A549 (cell line): ENCODE results near the gene ASXL3. TPM values are rescaled to one million over a fixed set of nuclear protein-coding genes. Genes with fewer than 3 reads are reported as not detected.

Source experiments
- ATAC-seq, 2 experiments: fragments of 200-7000 bp in 1 of 2; fragments of >200 bp in 1 of 2; cut with Nextera tagmentation in 1 of 2; cut with Tn5 transposase in 1 of 2; 3 replicates each; pipeline versions ENCODE4 v1.8.0 to v1.9.1; 2018 to 2020; ENCODE audit warnings: mild to moderate bottlenecking in 1 of 2, moderate library complexity in 1 of 2
- CTCF ChIA-PET: fragments of 300-600 bp; sonication (Branson Sonifier 250); formaldehyde crosslinking; extraction: SDS; loops from one replicate; lab custom pipeline; 2021; ENCODE audit warnings: antibody characterized with exemption, inconsistent platforms; lab: Yijun Ruan, JAX
- POLR2A ChIA-PET: fragments of 350-600 bp; formaldehyde crosslinking; extraction: SDS; loops from one replicate; lab custom pipeline; 2021; ENCODE audit warnings: antibody characterized with exemption, inconsistent platforms; lab: Yijun Ruan, JAX
- DNase-seq, 2 experiments: peaks; one replicate each; pipeline versions ENCODE4 v3.0.0 to v3.0.0-alpha.2; 2011 to 2016; ENCODE audit warnings: low read depth in 1 of 2, low spot score in 1 of 2
- FAIRE-seq: peaks from 2 replicates; lab custom pipeline; 2011; peaks lifted over from hg19 to GRCh38; lab: Jason Lieb, UNC
- H3K27ac ChIP-seq, 2 experiments: fragments of >200 bp; sonication (Bioruptor Twin); formaldehyde crosslinking; 3 replicates each; pipeline ENCODE4 v1.5.1; 2016 to 2017
- H3K4me1 ChIP-seq: fragments of >200 bp; sonication (Bioruptor Twin); formaldehyde crosslinking; 3 replicates; pipeline ENCODE4 v1.6.1; 2016
- H3K4me2 ChIP-seq: fragments of >200 bp; sonication (Bioruptor Twin); formaldehyde crosslinking; 3 replicates; pipeline ENCODE4 v1.6.1; 2016
- H3K4me3 ChIP-seq: fragments of >200 bp; sonication (Bioruptor Twin); formaldehyde crosslinking; 3 replicates; pipeline ENCODE4 v1.5.1; 2016
- H3K9me3 ChIP-seq: fragments of >200 bp; sonication (Bioruptor Twin); formaldehyde crosslinking; 3 replicates; pipeline ENCODE4 v1.6.1; 2016
- BHLHE40 ChIP-seq: IDR thresholded peaks from 2 replicates; pipeline ENCODE4 v1.6.1; 2012; ENCODE audit warnings: low read depth, low read length, inconsistent platforms
- CBX8 ChIP-seq: fragments of 200-600 bp; sonication (generic); IDR thresholded peaks from 2 replicates; pipeline ENCODE4 v1.6.1; 2016
- CEBPB ChIP-seq, 2 experiments: fragments of >200 bp in 1 of 2; sonication (Bioruptor Twin) in 1 of 2; formaldehyde crosslinking in 1 of 2; IDR thresholded peaks; 2 replicates each; pipeline ENCODE4 v1.6.1; 2012 to 2016
- EP300 ChIP-seq, 2 experiments: fragments of >200 bp; sonication (Bioruptor Twin); formaldehyde crosslinking; IDR thresholded peaks; 2 replicates in 1 of 2; 3 replicates in 1 of 2; pipeline ENCODE4 v1.6.1; 2016 to 2017
- FOSB ChIP-seq: fragments of 250-450 bp; sonication (Bioruptor Pico); IDR thresholded peaks from 2 replicates; pipeline ENCODE4 v1.5.0; 2020; ENCODE audit warnings: mild to moderate bottlenecking, moderate library complexity
- FOXS1 ChIP-seq: fragments of 250-450 bp; sonication (Bioruptor Pico); IDR thresholded peaks from 2 replicates; pipeline ENCODE4 v1.5.0; 2020; ENCODE audit warnings: mild to moderate bottlenecking, moderate library complexity
- HDAC2 ChIP-seq: fragments of 200-600 bp; sonication (generic); IDR thresholded peaks from 2 replicates; pipeline ENCODE4 v1.6.1; 2016
- HOXB13 ChIP-seq: fragments of 250-450 bp; sonication (Bioruptor Pico); IDR thresholded peaks from 2 replicates; pipeline ENCODE4 v1.5.0; 2020; ENCODE audit warnings: low read depth, mild to moderate bottlenecking, moderate library complexity
- JUN ChIP-seq, 2 experiments: fragments of >200 bp; sonication (Bioruptor Twin); formaldehyde crosslinking; IDR thresholded peaks; 2 replicates in 1 of 2; 3 replicates in 1 of 2; pipeline ENCODE4 v1.6.1; 2016 to 2017
- JUNB ChIP-seq: fragments of >200 bp; sonication (Bioruptor Twin); formaldehyde crosslinking; IDR thresholded peaks from 2 replicates; pipeline ENCODE4 v1.6.1; 2016
- KDM5A ChIP-seq: fragments of 200-600 bp; sonication (generic); IDR thresholded peaks from 2 replicates; pipeline ENCODE4 v1.6.1; 2016; ENCODE audit warnings: antibody characterized with exemption, mild to moderate bottlenecking
- MAZ ChIP-seq: fragments of 150-350 bp; IDR thresholded peaks from 2 replicates; pipeline ENCODE4 v1.6.1; 2014; ENCODE audit warnings: antibody characterized with exemption, low read depth, low read length, borderline replicate concordance
- MYC ChIP-seq: IDR thresholded peaks from 2 replicates; pipeline ENCODE4 v1.6.1; 2012; ENCODE audit warnings: mild to moderate bottlenecking, inconsistent platforms, low read length, improper control_type of control experiment, borderline replicate concordance
- NR3C1 ChIP-seq: fragments of >200 bp; sonication (Bioruptor Twin); formaldehyde crosslinking; IDR thresholded peaks from 3 replicates; pipeline ENCODE4 v1.6.1; 2017
- PHF8 ChIP-seq: fragments of 200-600 bp; sonication (generic); IDR thresholded peaks from 2 replicates; pipeline ENCODE4 v1.6.1; 2016; ENCODE audit warnings: low read depth, mild to moderate bottlenecking, antibody characterized with exemption, moderate library complexity, borderline replicate concordance
- POLR2AphosphoS2 ChIP-seq: conservative IDR thresholded peaks from 2 replicates; pipeline ENCODE4 v1.6.1; 2012; ENCODE audit warnings: low read length, improper control_type of control experiment, inconsistent platforms
- RARB ChIP-seq: fragments of 250-450 bp; sonication (Bioruptor Pico); IDR thresholded peaks from 2 replicates; pipeline ENCODE4 v1.8.0; 2021; ENCODE audit warnings: mild to moderate bottlenecking, moderate library complexity
- RFX5 ChIP-seq: fragments of 450-650 bp; IDR thresholded peaks from 2 replicates; pipeline ENCODE4 v1.7.1; 2014; ENCODE audit warnings: antibody characterized with exemption, mild to moderate bottlenecking, moderate library complexity
- SMC3 ChIP-seq: fragments of >200 bp; sonication (Bioruptor Twin); formaldehyde crosslinking; IDR thresholded peaks from 3 replicates; pipeline ENCODE4 v1.6.1; 2018; ENCODE audit warnings: inconsistent platforms
- SREBF2 ChIP-seq: fragments of 450-650 bp; IDR thresholded peaks from 2 replicates; pipeline ENCODE4 v1.6.1; 2014; ENCODE audit warnings: mild to moderate bottlenecking, moderate library complexity
- TFCP2L1 ChIP-seq: fragments of 250-450 bp; sonication (Bioruptor Pico); IDR thresholded peaks from 2 replicates; pipeline ENCODE4 v1.5.0; 2021; ENCODE audit warnings: mild to moderate bottlenecking
- TP53 ChIP-seq: fragments of 250-450 bp; sonication (Bioruptor Pico); IDR thresholded peaks from 2 replicates; pipeline ENCODE4 v1.5.0; 2021; ENCODE audit warnings: mild to moderate bottlenecking, moderate library complexity
- ZFP36 ChIP-seq: fragments of 450-650 bp; IDR thresholded peaks from 2 replicates; pipeline ENCODE4 v1.6.1; 2014; ENCODE audit warnings: borderline replicate concordance; ENCODE audit not compliant: partially characterized antibody
- WGBS: methylation state at CpG from one replicate; pipeline ENCODE4 v1.1.6; 2017; ENCODE audit errors: missing lambda C conversion rate; 5-methylcytosine and 5-hydroxymethylcytosine counted together
- polyA plus RNA-seq, 4 experiments: library from polyadenylated mRNA; depleted of rRNA in 3 of 4; stranded (reverse); fragments of >200 nt; fragmentation: RNase III in 1 of 4; extraction: RNeasy Plus Mini Kit Qiagen cat#74134 plus additional on column Dnase treatment in 1 of 4; gene quantifications; 2 replicates in 3 of 4; 3 replicates in 1 of 4; pipeline ENCODE4 v1.2.3, GENCODE V29; 2011 to 2017
- TF ChIP-seq, protein P1 (sequence below): fragments of >200 bp; sonication (Bioruptor Twin); formaldehyde crosslinking; IDR thresholded peaks from 3 replicates; pipeline ENCODE4 v1.6.1; 2016
- TF ChIP-seq, protein P2 (sequence below): IDR thresholded peaks from 2 replicates; pipeline ENCODE4 v1.6.1; 2012; ENCODE audit warnings: low read depth, borderline replicate concordance
- TF ChIP-seq, protein P3 (sequence below): fragments of >200 bp; sonication (Bioruptor Twin); formaldehyde crosslinking; IDR thresholded peaks from 2 replicates; pipeline ENCODE4 v1.6.1; 2016

ASXL3 gene
- polyA plus RNA-seq, 2 of the 4 experiments (the other 2 are of a cell fraction) = not detected

DNA sequence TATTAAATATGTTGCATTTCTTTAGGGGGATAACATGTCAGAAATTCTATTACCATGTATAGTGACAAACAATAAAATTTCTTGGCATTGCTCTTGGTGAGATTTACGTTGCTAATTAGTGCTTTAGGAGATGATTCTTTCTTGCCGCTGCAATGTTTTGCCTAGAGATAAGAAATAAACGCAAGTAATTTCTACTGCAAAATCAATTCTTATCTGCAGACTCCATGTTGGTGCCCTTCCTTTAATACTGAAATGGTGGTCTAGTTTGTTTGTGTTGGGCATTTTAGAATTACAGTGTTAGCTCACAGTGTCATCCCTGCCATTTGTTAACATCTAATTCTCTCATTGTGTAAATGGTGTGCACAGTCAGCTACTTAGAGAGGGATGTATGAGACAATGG is 34.6 kb downstream of the ASXL3 start:
- no peak overlapping the region for H3K27ac ChIP-seq
- no peaks in the 10 kb centered on the region for H3K4me1 ChIP-seq
- H3K4me3 ChIP-seq = no peak overlapping the region
- POLR2A ChIA-PET = no interaction called here
- no peak for DNase-seq
- CTCF ChIA-PET = no interaction called here
- TF ChIP-seq FOSB (CRISPR knock-in tag) (no peak), CBX8 (no peak), PHF8 (no peak)
- TF ChIP-seq, protein P1, sequence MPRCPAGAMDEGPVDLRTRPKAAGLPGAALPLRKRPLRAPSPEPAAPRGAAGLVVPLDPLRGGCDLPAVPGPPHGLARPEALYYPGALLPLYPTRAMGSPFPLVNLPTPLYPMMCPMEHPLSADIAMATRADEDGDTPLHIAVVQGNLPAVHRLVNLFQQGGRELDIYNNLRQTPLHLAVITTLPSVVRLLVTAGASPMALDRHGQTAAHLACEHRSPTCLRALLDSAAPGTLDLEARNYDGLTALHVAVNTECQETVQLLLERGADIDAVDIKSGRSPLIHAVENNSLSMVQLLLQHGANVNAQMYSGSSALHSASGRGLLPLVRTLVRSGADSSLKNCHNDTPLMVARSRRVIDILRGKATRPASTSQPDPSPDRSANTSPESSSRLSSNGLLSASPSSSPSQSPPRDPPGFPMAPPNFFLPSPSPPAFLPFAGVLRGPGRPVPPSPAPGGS = no peak
- no peaks in the 10 kb centered on the region for H3K9me3 ChIP-seq
- 58% methylated on average over 3 of the region's 3 CpGs for WGBS
- no peak for ATAC-seq
- no peak overlapping the region for H3K4me2 ChIP-seq
- FAIRE-seq = no peak

DNA sequence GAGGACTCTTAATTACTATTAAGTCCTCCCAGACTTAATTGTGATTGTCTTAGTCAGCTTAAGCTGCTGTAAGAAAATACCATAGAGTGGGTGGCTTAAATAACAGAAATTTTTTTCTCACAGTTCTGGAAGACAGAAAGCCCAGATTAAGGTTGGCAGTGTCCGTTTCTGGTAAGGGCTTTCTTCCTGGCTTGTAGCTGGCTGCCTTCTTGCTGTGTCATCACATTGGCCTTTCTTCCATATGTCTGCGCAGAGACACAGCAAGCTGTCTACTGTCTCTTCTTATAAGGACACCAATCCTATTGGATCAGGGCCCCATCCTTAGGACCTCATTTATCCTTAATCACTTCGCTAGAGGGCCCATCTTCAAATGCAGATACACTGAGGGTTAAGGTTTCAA is 38.5 kb downstream of the ASXL3 start:
- no peak overlapping the region for H3K4me2 ChIP-seq
- ChIA-PET CTCF (no interaction called here), POLR2A (no interaction called here)
- H3K9me3 ChIP-seq = no peaks in the 10 kb centered on the region
- TF ChIP-seq FOSB (CRISPR knock-in tag) = no peak
- TF ChIP-seq MYC = no peak
- no peak for TF ChIP-seq RARB (CRISPR knock-in tag)
- no peak for TF ChIP-seq KDM5A
- TF ChIP-seq ZFP36 = no peak
- no peak for TF ChIP-seq RFX5
- TF ChIP-seq PHF8 = no peak
- no peak for TF ChIP-seq FOXS1 (CRISPR knock-in tag)
- no peak for TF ChIP-seq MAZ
- no peak for TF ChIP-seq EP300 (IDR thresholded peaks at IDR 0.05)
- TF ChIP-seq HDAC2 = no peak
- H3K4me3 ChIP-seq = no peak overlapping the region
- no peaks in the 10 kb centered on the region for H3K4me1 ChIP-seq
- WGBS = 31% methylated on average over 3 of the region's 3 CpGs
- ATAC-seq (no peak), FAIRE-seq (no peak), DNase-seq (no peak)
- H3K27ac ChIP-seq = no peak overlapping the region

DNA sequence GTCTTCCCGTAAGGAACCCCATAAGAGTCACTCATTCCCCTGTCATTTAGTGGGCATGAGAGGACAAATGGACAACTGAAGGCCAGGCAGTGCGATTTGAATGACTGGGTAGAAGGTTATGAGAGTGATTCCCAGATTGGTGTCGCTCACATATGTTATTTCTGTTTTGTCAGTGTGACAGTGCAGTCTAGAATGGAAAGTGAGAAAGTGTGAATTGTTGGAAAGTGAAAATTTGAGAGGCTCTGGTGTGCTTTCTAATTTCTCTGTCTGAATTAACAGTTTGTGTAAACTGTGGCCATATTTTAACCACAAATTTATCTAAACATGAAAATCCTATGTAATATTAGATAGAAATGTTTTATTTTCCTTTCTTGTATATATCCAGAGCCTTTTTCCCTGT is 49.1 kb downstream of the ASXL3 start:
- no peak for FAIRE-seq
- Histone ChIP-seq H3K4me1 (no peaks in the 10 kb centered on the region), H3K4me3 (no peak overlapping the region), H3K4me2 (no peak overlapping the region), H3K9me3 (no peaks in the 10 kb centered on the region), H3K27ac (no peak overlapping the region)
- CTCF ChIA-PET = no interaction called here
- 3% methylated on average over 3 of the region's 3 CpGs for WGBS
- no peak for TF ChIP-seq JUN (IDR thresholded peaks at IDR 0.05)
- POLR2A ChIA-PET = no interaction called here
- DNase-seq = no peak
- ATAC-seq = no peak

DNA sequence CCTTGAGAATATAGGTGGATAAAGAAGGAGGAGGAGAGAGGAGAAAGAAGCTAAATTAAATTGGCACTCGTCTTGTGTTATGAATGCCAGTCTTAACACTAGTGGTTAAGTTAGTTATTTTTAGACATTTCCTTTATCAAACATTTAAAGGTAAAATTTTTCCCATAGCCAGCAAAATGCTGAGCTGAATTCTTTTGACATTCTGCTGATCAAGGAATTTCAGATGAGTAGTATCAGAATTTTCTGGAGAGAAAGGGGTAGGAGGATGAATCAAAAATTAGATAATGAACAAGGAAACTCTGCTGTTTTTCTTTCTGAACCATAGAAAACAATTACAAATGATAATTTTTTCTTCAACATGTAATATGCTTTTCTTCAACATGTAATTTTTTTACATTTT is 52.5 kb downstream of the ASXL3 start:
- ChIA-PET CTCF (no interaction called here), POLR2A (no interaction called here)
- FAIRE-seq (no peak), DNase-seq (no peak), ATAC-seq (no peak)
- TF ChIP-seq NR3C1 (no peak), SMC3 (no peak), SREBF2 (no peak), HOXB13 (CRISPR knock-in tag) (no peak), JUNB (no peak), CEBPB (IDR thresholded peaks at IDR 0.05) (no peak), JUN (IDR thresholded peaks at IDR 0.05) (no peak), TP53 (CRISPR knock-in tag) (no peak), KDM5A (no peak), TFCP2L1 (CRISPR knock-in tag) (no peak), BHLHE40 (no peak), FOSB (CRISPR knock-in tag) (no peak), POLR2AphosphoS2 (no peak), MYC (no peak)
- TF ChIP-seq, protein P2, sequence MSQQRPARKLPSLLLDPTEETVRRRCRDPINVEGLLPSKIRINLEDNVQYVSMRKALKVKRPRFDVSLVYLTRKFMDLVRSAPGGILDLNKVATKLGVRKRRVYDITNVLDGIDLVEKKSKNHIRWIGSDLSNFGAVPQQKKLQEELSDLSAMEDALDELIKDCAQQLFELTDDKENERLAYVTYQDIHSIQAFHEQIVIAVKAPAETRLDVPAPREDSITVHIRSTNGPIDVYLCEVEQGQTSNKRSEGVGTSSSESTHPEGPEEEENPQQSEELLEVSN = no peak
- TF ChIP-seq, protein P3, sequence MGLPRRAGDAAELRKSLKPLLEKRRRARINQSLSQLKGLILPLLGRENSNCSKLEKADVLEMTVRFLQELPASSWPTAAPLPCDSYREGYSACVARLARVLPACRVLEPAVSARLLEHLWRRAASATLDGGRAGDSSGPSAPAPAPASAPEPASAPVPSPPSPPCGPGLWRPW = no peak
- Histone ChIP-seq H3K9me3 (no peaks in the 10 kb centered on the region), H3K4me3 (no peak overlapping the region), H3K27ac (no peak overlapping the region), H3K4me1 (no peaks in the 10 kb centered on the region), H3K4me2 (no peak overlapping the region)
- WGBS = 0% methylated on average over 1 of the region's 1 CpG
